ENCODE measurements around the gene EDIL3. TPM values are rescaled to one million over a fixed set of nuclear protein-coding genes. Genes with fewer than 3 reads are reported as not detected.

EDIL3 gene
- total RNA-seq, 2 donors from 2014 or later = 2.2 to 17.5 TPM

- Histone ChIP-seq H3K4me3 (ENCODE audit: low read length) (no peak overlapping the region), H3K9ac (ENCODE audit: extremely low read depth, low read length, poor library complexity, severe bottlenecking) (no peak overlapping the region), H3K27me3 (ENCODE audit: control insufficient read depth, insufficient read depth, low read length, poor library complexity, severe bottlenecking) (peaks cover 20% of the 10 kb centered on the region), H3K36me3 (ENCODE audit: control insufficient read depth, insufficient read depth, low read length) (no peaks in the 10 kb centered on the region), H3K27ac (ENCODE audit: low read depth, low read length) (no peak overlapping the region), H3K4me1 (ENCODE audit: control insufficient read depth, insufficient read depth, low read length) (no peaks in the 10 kb centered on the region), H3K9me3 (ENCODE audit: control insufficient read depth, low read length) (no peaks in the 10 kb centered on the region)
- no peak overlapping the region for H3K27ac Mint-ChIP-seq
- no peak overlapping the region for H3K4me3 Mint-ChIP-seq
- H3K4me1 Mint-ChIP-seq = no peaks in the 10 kb centered on the region
- DNase-seq = no peak
- peaks cover 6% of the 10 kb centered on the region for H3K27me3 Mint-ChIP-seq (ENCODE audit: insufficient read depth)
- 81 to 83% methylated on average over 1 of the region's 1 CpG for WGBS, 2 experiments (ENCODE audit: insufficient coverage in 1 of 2, insufficient read length in 1 of 2)
- H3K36me3 Mint-ChIP-seq (ENCODE audit: low read depth) = no peaks in the 10 kb centered on the region
- H3K9me3 Mint-ChIP-seq = no peaks in the 10 kb centered on the region
- TF ChIP-seq, protein P1, sequence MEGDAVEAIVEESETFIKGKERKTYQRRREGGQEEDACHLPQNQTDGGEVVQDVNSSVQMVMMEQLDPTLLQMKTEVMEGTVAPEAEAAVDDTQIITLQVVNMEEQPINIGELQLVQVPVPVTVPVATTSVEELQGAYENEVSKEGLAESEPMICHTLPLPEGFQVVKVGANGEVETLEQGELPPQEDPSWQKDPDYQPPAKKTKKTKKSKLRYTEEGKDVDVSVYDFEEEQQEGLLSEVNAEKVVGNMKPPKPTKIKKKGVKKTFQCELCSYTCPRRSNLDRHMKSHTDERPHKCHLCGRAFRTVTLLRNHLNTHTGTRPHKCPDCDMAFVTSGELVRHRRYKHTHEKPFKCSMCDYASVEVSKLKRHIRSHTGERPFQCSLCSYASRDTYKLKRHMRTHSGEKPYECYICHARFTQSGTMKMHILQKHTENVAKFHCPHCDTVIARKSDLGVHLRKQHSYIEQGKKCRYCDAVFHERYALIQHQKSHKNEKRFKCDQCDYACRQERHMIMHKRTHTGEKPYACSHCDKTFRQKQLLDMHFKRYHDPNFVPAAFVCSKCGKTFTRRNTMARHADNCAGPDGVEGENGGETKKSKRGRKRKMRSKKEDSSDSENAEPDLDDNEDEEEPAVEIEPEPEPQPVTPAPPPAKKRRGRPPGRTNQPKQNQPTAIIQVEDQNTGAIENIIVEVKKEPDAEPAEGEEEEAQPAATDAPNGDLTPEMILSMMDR (conservative IDR thresholded peaks at IDR 0.05) = no peak
Measured at GRCh38 chr5:83967417-83967816, 417.3 kb downstream of the EDIL3 start.

DNA sequence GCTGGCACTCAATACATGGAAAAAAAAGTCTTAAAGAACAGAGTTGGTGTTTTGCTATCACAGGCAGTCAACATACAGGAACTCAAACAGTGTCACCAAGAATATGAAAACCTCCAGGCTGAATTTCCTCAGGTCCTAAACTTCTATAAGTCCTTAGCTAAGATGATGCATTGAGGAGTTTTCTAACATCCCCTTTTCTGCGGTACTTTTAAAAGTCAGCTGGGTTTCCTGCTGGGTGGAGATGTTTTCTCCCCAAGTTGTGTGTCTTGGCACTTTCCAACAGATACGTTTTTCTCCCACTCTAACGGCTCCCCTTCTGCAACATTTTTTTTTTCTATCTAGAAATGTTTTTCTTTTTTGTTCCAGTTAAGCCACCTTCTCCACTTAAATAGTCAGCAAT is 419.2 kb downstream of the EDIL3 start:
- no peak overlapping the region for H3K4me3 Mint-ChIP-seq
- Histone ChIP-seq H3K27me3 (ENCODE audit: control insufficient read depth, insufficient read depth, low read length, poor library complexity, severe bottlenecking) (peaks cover 32% of the 10 kb centered on the region), H3K4me3 (ENCODE audit: low read length) (no peak overlapping the region), H3K9ac (ENCODE audit: extremely low read depth, low read length, poor library complexity, severe bottlenecking) (no peak overlapping the region), H3K27ac (ENCODE audit: low read depth, low read length) (no peak overlapping the region), H3K4me1 (ENCODE audit: control insufficient read depth, insufficient read depth, low read length) (no peaks in the 10 kb centered on the region), H3K9me3 (ENCODE audit: control insufficient read depth, low read length) (no peaks in the 10 kb centered on the region), H3K36me3 (ENCODE audit: control insufficient read depth, insufficient read depth, low read length) (no peaks in the 10 kb centered on the region)
- WGBS, 2 experiments (ENCODE audit: insufficient coverage in 1 of 2, insufficient read length in 1 of 2) = 86 to 87% methylated on average over 1 to 3 of the region's 3 CpGs
- no peak overlapping the region for H3K27ac Mint-ChIP-seq
- no peaks in the 10 kb centered on the region for H3K9me3 Mint-ChIP-seq
- H3K27me3 Mint-ChIP-seq (ENCODE audit: insufficient read depth) = peaks cover 7% of the 10 kb centered on the region
- H3K4me1 Mint-ChIP-seq = no peaks in the 10 kb centered on the region
- H3K36me3 Mint-ChIP-seq (ENCODE audit: low read depth) = no peaks in the 10 kb centered on the region
- no peak for DNase-seq
- TF ChIP-seq, protein P1 (conservative IDR thresholded peaks at IDR 0.05) = no peak

DNA sequence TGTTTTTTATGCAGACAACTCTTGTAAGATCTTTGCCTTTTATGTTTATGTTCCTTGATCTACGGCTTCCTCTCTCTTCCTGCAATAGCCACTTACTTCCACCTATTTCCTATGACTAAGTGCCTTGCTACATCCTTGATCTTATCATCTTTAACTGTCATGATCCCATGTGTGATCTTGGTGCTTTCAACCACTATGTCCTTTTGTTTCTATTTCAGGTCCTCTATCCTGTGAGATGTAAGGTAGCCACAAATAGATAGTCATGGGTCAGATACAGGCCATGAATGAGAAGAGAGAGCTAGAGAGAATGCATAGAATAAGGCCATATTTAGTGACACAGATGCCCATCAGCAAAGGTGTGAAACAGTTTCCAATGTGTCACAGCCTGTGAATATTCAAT is 420.4 kb downstream of the EDIL3 start:
- H3K9me3 ChIP-seq (ENCODE audit: control insufficient read depth, low read length) = no peaks in the 10 kb centered on the region
- Mint-ChIP-seq H3K9me3 (no peaks in the 10 kb centered on the region), H3K4me1 (no peaks in the 10 kb centered on the region), H3K27me3 (ENCODE audit: insufficient read depth) (peaks cover 10% of the 10 kb centered on the region), H3K27ac (no peak overlapping the region), H3K36me3 (ENCODE audit: low read depth) (no peaks in the 10 kb centered on the region), H3K4me3 (no peak overlapping the region)
- no peaks in the 10 kb centered on the region for H3K4me1 ChIP-seq (ENCODE audit: control insufficient read depth, insufficient read depth, low read length)
- TF ChIP-seq, protein P1 (conservative IDR thresholded peaks at IDR 0.05) = no peak
- H3K27ac ChIP-seq (ENCODE audit: low read depth, low read length) = no peak overlapping the region
- no peak for DNase-seq
- H3K27me3 ChIP-seq (ENCODE audit: control insufficient read depth, insufficient read depth, low read length, poor library complexity, severe bottlenecking) = peaks cover 43% of the 10 kb centered on the region
- WGBS, 2 experiments (ENCODE audit: insufficient coverage in 1 of 2, insufficient read length in 1 of 2) = 89 to 100% methylated on average over 1 of the region's 1 CpG
- no peak overlapping the region for H3K9ac ChIP-seq (ENCODE audit: extremely low read depth, low read length, poor library complexity, severe bottlenecking)
- no peak overlapping the region for H3K4me3 ChIP-seq (ENCODE audit: low read length)
- H3K36me3 ChIP-seq (ENCODE audit: control insufficient read depth, insufficient read depth, low read length) = no peaks in the 10 kb centered on the region

Measured in endodermal cell (in vitro differentiated cells).